SH-SY5Y (cell line): ENCODE results near the gene INTU.

Experiments
- GATA2 ChIP-seq: IDR thresholded peaks from 2 replicates; pipeline ENCODE4 v1.6.1; 2011; ENCODE audit warnings: mild to moderate bottlenecking, low read depth, low read length
- GATA3 ChIP-seq: IDR thresholded peaks from 2 replicates; pipeline ENCODE4 v1.6.1; 2011; ENCODE audit warnings: low read depth, mild to moderate bottlenecking, low read length, moderate library complexity

INTU gene

DNA sequence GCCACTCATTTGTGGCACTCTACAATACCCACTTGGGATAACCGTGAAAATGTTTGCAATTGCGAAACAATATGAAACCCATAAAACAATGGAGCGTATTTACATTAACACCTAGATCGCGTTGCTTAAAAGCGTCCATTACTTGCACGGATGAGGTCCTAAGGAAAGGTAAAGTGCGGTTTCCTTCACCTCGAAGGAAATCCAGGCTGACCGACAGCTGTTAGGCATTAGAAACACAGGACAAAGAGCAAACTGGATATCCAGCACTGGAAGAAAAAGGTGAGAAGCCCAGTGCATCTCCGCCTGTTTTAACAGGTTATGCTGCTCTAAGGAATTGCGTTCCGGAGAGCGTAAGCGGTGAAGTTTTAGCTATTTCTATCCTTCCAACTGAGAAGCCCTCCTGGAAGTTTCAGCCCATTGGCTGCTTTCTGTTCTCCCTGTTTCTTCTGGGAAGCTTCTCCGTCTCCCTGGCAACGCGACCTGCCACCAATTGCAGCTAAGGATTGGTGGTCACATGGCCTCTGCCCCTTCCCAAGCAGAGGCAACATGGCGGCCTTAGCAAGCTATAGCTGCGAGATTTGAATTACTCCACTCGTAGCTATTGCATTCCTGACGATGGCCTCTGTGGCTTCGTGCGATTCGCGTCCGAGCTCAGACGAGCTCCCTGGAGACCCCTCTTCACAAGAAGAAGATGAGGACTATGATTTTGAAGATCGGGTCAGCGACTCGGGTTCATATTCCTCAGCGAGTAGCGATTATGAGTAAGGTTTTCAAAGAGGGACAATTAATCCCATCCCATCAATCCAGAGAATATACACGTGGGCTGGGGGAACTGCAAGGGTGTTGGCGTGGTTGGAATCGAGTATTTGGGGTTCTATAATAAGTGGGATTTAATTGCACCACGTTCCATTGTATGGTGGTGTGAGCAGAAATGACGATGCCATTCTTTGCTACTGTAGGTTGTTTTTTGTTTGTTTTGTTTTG, at the start of gene INTU:
INTU (plus strand) TSS at position 538 of the 984 bp plus-strand sequence; CDS start at position 616, 78 bp downstream.
- TF ChIP-seq GATA3, result no peak

DNA sequence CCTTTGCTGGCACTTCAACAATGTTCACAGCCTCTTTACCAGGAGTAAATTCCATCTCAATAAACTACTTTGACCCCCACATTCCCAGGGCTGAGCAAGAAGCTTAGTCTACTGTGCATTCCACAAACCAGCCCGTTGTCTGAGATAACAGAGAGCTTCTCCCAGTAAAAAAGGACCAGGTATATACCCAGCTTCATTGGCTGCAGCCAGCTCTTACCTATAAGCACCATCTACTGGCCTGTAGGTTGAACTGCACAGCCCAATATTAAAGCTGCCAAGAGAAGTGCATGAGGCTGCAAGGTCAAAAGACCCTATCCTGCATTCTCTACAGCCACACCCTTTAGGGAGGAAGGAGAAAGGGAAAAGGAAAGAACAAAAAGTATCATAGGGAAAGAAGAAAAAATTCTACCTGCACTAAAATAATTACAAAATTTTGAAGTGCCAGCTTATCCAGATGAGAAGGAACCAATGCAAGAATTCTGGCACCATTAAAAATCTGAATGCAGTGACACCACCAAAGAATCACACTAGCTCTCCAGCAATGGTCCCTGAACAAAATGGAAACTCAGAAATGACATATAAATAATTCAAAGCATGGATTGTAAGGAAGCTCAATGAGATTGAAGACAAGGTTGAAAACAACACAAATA, 45.7 kb upstream of the INTU start:
- no peak for TF ChIP-seq GATA2

DNA sequence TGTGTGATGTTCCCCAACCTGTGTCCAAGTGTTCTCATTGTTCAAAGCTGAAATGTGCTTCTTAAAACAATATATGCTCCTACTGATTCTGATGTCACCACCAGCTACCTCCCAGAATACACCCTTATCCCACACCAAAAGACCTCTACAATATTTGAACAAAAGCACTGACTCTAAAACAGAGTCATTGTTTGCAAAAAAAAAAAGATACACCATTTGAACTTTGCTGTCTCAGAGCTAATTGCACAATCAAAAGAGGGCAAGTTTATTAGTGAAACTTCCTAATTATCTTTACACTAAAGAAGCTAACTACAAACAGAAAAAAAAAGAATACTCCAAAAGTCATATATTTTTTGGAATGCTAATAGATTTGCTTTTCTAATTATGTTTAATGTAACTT, 34.1 kb upstream of the INTU start:
- TF ChIP-seq GATA2 (no peak), GATA3 (no peak)

DNA sequence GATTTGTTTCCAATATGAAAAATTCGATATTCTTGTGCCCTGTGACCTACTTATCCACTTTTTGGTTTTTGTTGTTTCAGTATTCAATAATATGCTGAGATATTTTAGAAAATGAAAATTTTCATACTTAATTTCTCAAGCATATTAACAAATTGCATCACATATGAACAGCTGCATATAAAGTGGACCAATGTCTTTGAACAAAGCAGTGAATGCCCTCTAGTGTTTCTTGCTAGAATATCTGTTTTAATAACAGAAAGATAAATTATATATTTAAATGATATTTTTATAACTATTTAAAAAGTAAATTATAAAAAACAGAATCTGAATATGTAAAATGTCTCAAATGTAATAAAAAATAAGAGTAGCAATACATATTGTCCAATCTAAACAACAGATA, 31.7 kb upstream of the INTU start:
- TF ChIP-seq GATA2 (no peak), GATA3 (no peak)

DNA sequence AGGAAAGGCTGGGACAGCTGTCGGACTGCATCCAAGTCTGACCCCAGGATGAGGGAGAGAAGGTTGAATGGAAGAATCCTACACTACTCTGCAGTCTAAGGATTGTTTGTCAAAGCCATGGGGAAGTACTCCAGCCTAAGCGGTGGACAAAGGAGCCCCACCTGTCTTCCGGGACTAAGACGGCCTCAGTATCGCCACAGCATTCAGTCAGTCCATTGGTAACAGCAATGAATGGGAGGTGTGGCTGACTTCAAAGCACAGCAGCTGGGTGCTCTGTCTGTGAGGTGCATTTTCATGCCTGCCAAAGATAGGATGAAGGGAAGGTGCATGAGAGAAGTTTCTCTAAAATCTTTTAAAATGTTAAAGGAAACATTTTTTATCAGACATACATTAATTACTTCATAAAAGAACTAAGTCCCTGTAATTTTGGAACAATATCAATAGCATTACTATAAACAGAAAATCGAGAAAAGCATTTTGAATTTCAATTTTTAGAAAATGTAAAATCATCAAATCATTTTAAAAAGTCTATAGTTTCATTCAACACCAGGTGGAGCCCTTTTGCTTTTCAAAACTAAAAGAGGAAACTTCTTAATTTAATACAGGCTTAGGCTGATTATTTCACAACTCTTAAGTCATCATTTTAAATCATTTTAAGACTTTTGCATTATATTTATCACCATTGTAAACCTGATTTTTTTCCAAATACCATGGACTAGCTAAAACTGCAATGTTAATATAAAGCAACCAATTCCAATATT, 27.6 kb upstream of the INTU start:
- TF ChIP-seq GATA3, result no peak
- no peak for TF ChIP-seq GATA2

DNA sequence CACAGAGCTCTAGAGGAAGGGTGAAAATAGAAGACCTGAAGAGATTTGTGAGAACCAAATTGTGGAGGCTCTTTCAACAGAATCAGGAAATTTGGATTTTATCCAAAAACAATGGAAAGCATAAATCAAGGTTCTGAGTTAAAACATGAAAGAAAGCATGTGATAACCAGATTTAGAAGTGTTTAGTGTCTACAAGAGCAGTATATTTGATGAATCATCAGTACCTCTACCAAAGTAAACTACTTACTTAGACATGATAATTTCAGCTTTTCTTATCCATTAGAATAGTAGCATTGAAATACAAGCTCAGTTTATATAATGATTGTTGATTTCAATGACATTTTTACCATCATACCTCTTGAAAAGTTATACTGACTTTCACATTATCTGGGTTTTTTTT, 25.9 kb upstream of the INTU start:
- no peak for TF ChIP-seq GATA2
- TF ChIP-seq GATA3, result no peak

DNA sequence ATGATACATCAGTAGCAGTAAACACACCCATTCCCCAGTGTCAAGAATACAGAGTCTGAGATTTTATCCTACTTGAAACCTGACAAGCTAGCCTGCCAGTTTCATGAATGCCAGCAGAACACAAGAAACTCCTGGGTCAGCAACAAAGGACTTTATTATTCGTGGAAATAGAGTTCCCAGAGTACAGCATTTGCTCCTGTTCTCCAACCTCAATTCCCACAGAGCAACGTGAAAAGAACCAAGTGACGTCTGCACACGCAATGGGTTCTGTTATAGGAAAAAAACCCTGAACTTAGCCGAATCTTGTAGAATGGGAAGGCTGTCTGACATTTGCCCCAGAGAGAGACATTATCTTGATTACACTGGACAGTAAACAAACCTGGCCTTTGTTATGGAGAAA, 23.3 kb upstream of the INTU start:
- no peak for TF ChIP-seq GATA2
- TF ChIP-seq GATA3, result no peak

DNA sequence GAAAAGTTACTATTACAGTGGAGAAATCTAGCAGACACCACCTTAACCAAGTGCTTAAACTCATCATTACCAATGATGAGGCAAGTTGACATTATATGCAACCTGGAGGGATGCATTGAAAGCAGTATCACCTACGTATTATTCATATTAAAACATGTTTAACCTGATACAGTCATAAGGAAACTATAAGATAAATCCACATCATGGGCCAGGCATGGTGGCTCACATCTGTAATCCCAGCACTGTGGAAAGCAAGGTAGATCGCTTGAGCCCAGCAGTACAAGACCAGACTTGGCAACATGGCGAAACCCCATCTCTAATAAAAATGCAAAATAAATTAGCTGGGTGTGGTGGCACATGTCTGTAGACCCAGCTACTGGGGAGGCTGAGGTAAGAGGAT, 22.3 kb upstream of the INTU start:
- no peak for TF ChIP-seq GATA3
- TF ChIP-seq GATA2, result no peak

DNA sequence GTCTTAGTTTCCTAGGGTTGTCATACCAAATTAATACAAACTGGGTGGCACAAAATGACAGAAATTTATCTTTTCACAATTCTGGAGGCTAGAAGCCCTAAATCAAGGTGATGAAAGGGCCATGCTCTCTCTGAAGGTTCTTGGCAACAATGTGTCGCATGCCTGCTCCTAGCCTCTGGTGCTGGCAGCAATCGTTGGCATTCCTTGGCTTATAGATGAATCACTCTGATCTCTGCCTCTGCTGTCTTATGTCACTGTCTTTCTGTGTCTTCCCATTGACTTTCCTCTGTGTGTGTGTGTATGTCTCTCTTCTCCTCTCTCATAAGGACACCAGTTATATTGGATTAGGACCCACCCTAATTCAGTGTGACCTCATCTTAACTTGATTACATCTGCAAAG, 15.9 kb upstream of the INTU start:
- TF ChIP-seq GATA3, result no peak
- no peak for TF ChIP-seq GATA2

DNA sequence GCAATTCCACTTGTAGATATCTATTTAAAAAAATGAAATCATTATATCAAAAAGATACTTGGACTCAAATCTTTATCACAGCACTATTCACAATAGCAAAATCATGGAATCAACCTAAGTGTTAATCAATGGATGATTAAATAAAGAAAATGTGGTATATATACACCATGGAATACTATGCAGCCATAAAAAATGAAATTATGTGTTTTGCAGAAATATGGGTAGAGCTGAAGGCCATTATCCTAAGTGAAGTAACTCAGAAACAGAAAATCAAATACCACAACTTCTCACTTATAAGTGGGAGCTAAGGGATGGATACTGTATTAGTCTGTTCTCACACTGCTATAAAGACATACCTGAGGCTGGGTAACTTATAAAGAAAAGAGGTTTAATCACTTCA, 14.3 kb upstream of the INTU start:
- TF ChIP-seq GATA2 (no peak), GATA3 (no peak)

DNA sequence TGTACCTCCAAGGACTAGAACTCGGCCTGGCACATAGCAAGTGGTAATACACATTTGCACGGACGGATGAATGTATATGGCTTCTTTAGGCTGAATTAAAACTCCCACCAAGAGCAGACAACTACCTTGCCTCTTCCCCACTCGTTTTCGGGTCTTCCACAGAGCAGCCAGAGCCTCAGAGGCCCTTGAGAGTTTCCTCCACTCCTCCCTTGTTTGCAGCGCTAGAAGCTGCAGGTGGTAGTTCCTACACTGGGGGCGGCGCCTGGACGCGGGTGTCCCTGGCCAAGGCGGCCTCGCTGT, 10.2 kb upstream of the INTU start:
- TF ChIP-seq GATA3, result no peak
- no peak for TF ChIP-seq GATA2

DNA sequence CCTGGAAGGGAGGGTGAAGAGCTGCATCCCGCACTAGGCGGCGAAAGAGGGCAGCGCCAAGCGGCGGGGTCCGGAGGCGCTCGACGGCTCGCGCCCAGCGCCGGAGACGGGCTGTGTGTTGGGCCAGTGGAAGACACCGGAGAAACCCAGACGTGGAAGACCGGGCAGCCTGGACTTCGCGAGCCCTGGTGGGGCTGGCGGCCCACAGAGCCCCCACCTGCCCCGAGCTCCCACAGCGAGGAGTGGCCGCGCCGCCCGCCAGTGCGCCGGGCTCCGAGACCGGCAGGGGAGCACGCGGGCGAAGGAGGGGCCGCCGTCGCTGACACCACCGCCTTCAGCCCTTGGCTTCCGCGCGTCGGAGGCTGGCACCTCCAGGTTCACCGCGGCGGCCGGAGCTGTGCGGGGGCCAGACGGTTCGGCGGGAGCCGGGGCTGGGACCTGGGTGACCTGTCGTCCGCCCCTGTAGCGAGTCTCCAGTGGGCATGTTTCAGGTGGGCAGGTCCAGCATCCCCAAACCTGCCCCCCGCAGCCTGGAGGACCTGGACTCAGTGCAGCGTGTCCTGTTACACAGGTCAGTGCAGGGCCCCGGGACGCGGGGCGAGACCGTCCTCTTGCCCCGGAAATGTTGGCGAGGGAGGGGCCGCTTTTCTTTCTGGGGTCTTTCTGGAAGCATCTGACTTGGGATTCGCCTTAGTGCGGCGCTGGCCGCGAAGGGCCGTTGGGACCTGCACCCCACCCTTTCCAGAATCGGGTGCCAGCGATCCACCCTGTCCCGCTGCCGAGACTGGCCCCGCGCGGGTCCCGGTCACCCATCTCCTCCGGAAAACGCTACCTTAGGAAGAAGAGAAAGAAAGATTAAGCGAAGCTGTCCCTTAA, 9.6 kb upstream of the INTU start:
- no peak for TF ChIP-seq GATA2

DNA sequence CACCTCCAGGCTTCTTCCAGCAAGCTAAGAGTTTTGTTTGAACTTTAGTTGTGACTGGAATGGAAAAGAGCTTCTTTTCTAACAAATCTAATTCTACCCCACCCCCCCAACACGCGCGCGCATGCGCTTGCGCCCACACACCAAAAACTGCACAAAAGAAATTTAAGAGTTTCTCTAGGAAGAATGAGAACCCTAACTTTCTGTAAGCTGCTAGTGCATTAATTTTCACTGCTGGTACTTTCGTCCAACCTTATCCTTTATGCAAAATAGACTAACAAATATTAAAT, 9.0 kb upstream of the INTU start:
- TF ChIP-seq GATA2 (no peak), GATA3 (no peak)

DNA sequence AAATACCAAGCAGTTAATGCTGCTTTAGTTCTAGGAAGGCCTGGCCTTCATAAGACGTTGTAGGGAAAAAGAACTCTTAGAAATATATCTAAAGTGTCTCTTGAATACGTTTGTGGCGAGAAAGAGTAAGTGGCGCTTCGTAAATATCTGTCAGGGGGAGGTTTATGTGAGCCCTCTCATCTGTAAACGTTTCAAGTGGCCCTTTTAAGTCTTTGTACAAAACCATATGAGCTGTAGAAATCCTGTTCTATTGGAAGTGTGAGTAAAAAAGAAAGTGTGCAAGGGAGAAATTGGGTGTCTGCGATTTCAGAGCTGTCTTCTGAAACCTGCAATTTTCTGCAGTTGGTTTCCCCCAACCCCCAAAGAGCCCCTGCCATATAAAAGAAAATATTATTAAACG, 8.6 kb upstream of the INTU start:
- no peak for TF ChIP-seq GATA3
